SH-SY5Y (cell line): ENCODE data around the gene MAGI2.

ENCODE experiments used
- GATA2 ChIP-seq: IDR thresholded peaks from 2 replicates; pipeline ENCODE4 v1.6.1; 2011; ENCODE audit warnings: mild to moderate bottlenecking, low read depth, low read length
- GATA3 ChIP-seq: IDR thresholded peaks from 2 replicates; pipeline ENCODE4 v1.6.1; 2011; ENCODE audit warnings: low read depth, mild to moderate bottlenecking, low read length, moderate library complexity

The MAGI2 gene

GRCh38 chr7:78939669-78940068 lies 513.8 kb downstream of the MAGI2 start:
- TF ChIP-seq GATA2 = no peak
- no peak for TF ChIP-seq GATA3

- TF ChIP-seq GATA3 (no peak), GATA2 (no peak)
These were observed 528.9 kb downstream of the MAGI2 start for GRCh38 chr7:78924581-78924980.

- TF ChIP-seq GATA3 (no peak), GATA2 (no peak)
These were observed 540.7 kb downstream of the MAGI2 start for GRCh38 chr7:78912781-78913180.

- no peak for TF ChIP-seq GATA2
- no peak for TF ChIP-seq GATA3
These were observed 546.7 kb downstream of the MAGI2 start for GRCh38 chr7:78906735-78907134.

GRCh38 chr7:78905436-78905835 lies 548.0 kb downstream of the MAGI2 start:
- TF ChIP-seq GATA2 (no peak), GATA3 (no peak)

- TF ChIP-seq GATA3 = no peak
- no peak for TF ChIP-seq GATA2
These were observed 548.5 kb downstream of the MAGI2 start for GRCh38 chr7:78904983-78905382.

GRCh38 chr7:78901566-78901965 lies 551.9 kb downstream of the MAGI2 start:
- no peak for TF ChIP-seq GATA2
- no peak for TF ChIP-seq GATA3

- TF ChIP-seq GATA2 = no peak
- TF ChIP-seq GATA3 = no peak
These were observed 552.7 kb downstream of the MAGI2 start for GRCh38 chr7:78900806-78901205.

GRCh38 chr7:78895393-78895792 lies 558.1 kb downstream of the MAGI2 start:
- no peak for TF ChIP-seq GATA3

GRCh38 chr7:78879206-78879605 lies 574.3 kb downstream of the MAGI2 start:
- no peak for TF ChIP-seq GATA3
- TF ChIP-seq GATA2 = no peak

- no peak for TF ChIP-seq GATA3
These were observed 580.4 kb downstream of the MAGI2 start for GRCh38 chr7:78873117-78873516.

GRCh38 chr7:78864339-78864738 lies 589.1 kb downstream of the MAGI2 start:
- TF ChIP-seq GATA3 = no peak
- no peak for TF ChIP-seq GATA2

GRCh38 chr7:78863281-78863680 lies 590.2 kb downstream of the MAGI2 start:
- TF ChIP-seq GATA3 = no peak

- no peak for TF ChIP-seq GATA3
- TF ChIP-seq GATA2 = no peak
These were observed 591.0 kb downstream of the MAGI2 start for GRCh38 chr7:78862411-78862900.

GRCh38 chr7:78852951-78853350 lies 600.5 kb downstream of the MAGI2 start:
- TF ChIP-seq GATA2 (no peak), GATA3 (no peak)

- no peak for TF ChIP-seq GATA2
- no peak for TF ChIP-seq GATA3
These were observed 603.2 kb downstream of the MAGI2 start for GRCh38 chr7:78850093-78850740.

GRCh38 chr7:78845155-78845554 lies 608.3 kb downstream of the MAGI2 start:
- TF ChIP-seq GATA3 (no peak), GATA2 (no peak)
